Activated CD8-positive, alpha-beta memory T cell treated with anti-CD3 and anti-CD28 coated beads for 36 hours (primary cell): Measurements from ENCODE around the gene FANK1. TPM values are rescaled to one million over a fixed set of nuclear protein-coding genes. Genes with fewer than 3 reads are reported as not detected.
"Not testable (repeated sequence)": the region's sequence is repeated elsewhere in the genome, so short reads cannot be mapped to it uniquely, and the experiment has no call there.

Source experiments
- CTCF ChIA-PET: fragments of 350-600 bp; sonication (Branson Sonifier 250); formaldehyde crosslinking; loops from one replicate; lab custom pipeline; 2021; ENCODE audit warnings: antibody characterized with exemption; lab: Charles Lee
- POLR2A ChIA-PET: fragments of 350-600 bp; sonication (Branson Sonifier 250); formaldehyde crosslinking; loops from one replicate; lab custom pipeline; 2021; ENCODE audit warnings: antibody characterized with exemption; lab: Charles Lee
- total RNA-seq, 2 experiments: library from RNA; stranded (reverse); gene quantifications; one replicate each; pipeline ENCODE4 v1.2.3, GENCODE V29; 2021

The FANK1 gene, protein sequence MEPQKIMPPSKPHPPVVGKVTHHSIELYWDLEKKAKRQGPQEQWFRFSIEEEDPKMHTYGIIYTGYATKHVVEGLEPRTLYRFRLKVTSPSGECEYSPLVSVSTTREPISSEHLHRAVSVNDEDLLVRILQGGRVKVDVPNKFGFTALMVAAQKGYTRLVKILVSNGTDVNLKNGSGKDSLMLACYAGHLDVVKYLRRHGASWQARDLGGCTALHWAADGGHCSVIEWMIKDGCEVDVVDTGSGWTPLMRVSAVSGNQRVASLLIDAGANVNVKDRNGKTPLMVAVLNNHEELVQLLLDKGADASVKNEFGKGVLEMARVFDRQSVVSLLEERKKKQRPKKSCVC
- total RNA-seq = under 1 TPM; 0.25 to 0.63 TPM

DNA sequence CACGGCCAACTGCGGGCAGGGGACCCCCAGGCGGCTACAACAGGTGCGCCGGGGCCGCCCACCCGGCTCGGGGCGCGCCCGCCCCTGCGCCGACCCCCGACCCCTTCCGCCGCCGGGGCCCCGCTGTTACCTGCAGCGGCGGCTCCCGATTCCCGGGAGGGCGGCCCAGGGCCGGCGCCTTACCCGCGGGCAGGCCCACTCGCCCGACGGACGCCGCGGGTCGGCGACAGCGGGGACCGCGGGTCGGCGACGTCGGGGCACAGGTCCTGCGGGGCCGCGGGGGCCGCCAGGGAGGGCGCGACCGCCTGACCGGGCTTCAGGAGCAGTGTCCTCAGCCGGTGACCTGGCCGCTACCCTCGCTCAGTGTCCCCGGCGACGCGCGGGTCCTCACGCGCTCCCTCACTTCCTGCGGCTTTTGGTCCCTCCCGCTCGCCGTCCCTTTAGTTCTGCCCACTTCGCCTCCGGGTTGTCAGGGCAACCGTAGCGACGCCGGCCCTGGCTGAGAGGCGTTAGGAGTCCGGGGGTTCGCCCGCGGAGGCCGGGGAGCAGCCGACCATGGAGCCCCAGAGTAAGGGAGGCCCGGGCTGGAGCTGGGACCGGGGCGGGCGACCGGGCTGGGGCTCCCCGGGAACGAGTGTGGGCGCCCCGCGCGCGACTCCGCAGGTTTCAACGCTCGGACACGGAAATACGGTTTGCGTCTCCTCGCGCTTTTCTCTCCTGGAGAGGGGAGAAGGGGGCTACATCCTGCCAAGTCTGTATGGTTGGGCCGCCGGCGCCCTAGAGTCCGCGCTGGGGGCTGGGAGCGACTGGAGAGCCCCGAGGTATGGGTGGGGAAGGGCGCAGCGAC, at the start of gene FANK1:
TSS of gene FANK1 (plus strand) at position 477 of the 847 bp plus-strand sequence. CDS start at position 556, 79 bp downstream.
- POLR2A ChIA-PET, CTCF ChIA-PET: not testable (repeated sequence)

- POLR2A ChIA-PET = interaction anchor here (0.5 kb wide), 1 partner anchor 16 kb away, joined by 4 read pairs; no protein-coding TSS in a partner anchor
- CTCF ChIA-PET = no interaction called here
Observed at GRCh38 chr10:125846894-125847293, 49.5 kb upstream of the FANK1 start.

GRCh38 chr10:125848371-125848770, 48.0 kb upstream of the FANK1 start:
- ChIA-PET POLR2A (no interaction called here), CTCF (interaction anchor here (0.8 kb wide), 1 partner anchor 12 kb away, joined by 3 read pairs; no protein-coding TSS in a partner anchor)

DNA sequence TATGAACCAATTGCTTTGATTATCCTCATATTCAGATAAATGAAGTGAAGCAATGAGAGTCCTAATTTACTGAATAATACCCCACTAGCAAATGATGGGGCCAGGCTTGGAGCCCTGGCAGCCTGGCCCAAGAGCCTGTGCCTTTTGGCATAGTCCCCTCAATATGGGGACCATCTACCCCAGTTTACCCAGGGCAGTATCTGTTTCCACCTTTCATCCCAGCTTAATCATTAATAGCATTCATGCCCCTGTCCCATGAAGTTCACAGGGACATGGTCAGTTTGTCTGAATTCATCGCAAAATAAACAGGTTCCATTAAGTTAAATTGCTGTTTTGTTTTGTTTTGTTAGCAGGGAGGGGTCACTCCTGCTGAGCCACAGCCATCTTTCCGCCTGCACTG, 47.5 kb upstream of the FANK1 start:
- CTCF ChIA-PET = no interaction called here
- POLR2A ChIA-PET = no interaction called here

GRCh38 chr10:125849448-125849847, 46.9 kb upstream of the FANK1 start:
- ChIA-PET CTCF (no interaction called here), POLR2A (no interaction called here)

DNA sequence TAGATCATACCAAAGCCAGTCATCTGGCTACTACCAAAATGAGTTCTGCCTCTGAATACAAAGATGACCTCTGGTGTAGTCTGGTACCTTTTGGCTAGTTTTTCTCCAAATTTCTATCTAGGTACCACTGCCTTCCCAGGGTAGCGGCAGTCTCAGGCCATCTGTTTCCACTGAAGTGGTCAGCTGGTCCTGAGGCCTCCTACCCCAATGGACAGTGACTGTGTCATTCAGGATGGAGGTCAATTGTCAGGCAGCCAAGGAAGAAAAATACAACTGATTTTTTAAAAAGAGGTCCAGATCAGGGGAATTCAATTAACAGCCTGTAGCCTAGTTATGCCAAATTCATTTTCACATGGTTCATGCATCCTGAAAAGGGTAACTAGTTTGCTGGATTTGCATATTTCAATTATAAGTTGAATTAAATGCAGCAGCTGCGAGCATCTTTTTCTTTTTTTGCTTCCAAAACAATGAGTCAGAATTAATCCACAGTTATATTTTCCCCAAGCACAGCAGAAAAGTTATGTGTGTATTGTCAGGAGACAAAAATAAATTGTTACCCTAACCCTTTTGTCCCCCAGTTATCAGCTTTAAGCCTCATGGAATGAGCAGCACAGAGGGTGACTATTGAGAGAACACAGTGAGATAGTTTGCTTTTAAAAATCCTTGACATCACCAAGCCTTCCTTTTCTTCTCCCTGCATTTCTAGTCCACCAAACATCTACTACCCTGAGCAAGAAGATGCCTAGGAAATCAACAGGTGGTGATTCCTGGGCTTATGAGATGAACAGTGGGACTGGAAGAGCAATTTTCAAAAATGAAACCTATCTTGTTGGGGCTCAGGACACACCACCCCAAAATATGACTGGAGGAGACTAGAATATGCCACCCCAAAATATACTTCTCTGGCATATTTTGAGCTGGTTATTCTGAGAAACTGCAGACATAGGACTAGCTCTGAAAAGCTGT, 45.3 kb upstream of the FANK1 start:
- ChIA-PET POLR2A (no interaction called here), CTCF (interaction anchor here (0.6 kb wide), 1 partner anchor 12 kb away, joined by 3 read pairs; no protein-coding TSS in a partner anchor)

DNA sequence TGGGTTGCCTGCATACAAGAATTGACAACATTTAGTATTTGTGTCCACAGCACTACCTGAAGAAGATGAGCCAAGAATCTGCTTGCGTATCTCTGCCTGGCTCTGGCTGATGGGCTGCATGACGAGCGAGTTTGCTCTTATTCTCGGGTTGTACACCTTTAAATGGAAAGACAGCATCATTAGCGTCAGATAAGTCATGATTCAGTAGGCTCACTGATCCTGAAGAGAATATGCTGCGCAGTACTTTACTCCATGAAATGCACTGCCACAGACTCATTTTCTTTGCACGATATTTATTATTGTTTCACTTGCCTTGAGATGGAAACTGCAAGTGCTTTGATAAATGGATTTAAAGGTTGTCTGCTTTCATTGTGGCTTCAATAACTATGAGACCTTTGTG, 43.9 kb upstream of the FANK1 start:
- POLR2A ChIA-PET = no interaction called here
- CTCF ChIA-PET = no interaction called here

DNA sequence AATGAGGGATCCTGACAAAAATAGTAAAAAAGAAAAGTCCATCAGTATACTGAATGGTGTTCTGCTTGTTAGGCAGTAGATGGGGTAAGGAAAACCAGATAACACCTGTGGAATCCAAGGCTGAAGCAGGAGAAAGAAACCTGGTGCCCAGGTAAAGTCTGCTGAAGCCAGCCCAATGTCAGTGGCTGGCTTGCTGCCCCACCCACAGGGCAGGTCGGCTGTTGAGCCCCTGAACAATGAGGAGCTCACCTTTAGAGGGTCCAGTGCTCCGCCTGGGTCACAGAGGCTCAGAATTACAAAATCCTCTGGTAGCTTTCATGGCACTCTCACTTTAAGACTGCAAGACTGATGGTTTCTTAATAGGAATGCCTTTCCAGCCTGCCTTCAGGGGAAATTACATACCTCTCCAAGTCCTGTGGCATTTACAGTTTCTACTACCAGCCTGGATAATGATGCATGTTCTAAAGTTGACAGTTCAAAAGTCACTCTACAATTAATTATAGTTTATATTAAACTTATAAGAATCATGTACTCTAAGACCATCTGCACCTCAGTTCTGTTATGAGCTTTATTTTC, 39.1 kb upstream of the FANK1 start:
- CTCF ChIA-PET = no interaction called here
- POLR2A ChIA-PET = no interaction called here

- CTCF ChIA-PET = interaction anchor here (0.9 kb wide), 1 partner anchor 11 kb away, joined by 3 read pairs; no protein-coding TSS in a partner anchor
- POLR2A ChIA-PET = no interaction called here
Observed at GRCh38 chr10:125859128-125859817, 37.1 kb upstream of the FANK1 start.

DNA sequence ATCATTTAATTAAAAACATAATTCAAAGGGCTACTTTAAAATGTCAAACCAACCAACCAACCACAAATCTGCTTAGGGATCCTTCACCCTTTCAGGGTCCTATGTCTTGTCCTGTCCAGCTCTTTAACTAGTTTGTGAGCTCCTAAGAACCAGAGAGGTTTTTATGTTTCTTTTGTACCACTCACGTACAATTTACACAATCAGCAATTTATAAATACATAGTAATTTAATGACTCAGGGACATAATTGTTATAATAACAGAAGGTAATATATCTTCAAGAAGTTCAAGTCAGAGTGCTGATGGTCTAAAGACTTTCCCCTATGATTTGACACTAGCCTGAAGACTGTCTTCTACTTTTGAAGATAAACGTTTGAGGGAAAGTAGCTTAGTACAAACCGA, 31.2 kb upstream of the FANK1 start:
- CTCF ChIA-PET = no interaction called here
- POLR2A ChIA-PET = no interaction called here

DNA sequence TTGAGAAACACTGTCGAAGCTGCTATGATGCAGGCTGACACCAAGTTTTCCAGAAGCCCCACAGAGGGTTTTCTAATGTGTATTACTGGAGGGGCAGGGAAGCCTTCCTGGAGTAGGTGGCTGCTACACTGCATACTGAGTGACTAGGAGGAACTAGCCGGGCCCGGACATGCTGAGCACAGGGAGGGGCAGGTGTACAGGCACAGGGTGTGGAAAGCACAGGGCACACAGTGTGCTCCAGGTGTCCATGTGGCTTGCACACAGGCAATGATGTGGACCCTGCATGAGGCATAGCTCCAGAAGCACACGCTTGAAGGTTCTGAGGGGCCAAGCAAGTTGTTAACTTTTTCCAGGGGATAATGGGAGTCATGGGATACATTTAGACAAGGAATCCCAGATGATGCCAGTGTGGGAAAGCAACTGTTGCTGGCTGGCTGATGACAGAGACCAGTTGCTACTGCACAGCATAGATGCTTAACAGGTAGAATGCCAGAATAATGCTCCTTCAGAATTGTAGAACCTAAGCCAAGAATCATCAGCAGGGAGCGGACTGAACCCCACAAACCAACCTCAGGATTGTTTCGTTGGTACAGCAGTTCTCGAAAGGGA, 29.8 kb upstream of the FANK1 start:
- POLR2A ChIA-PET = no interaction called here
- CTCF ChIA-PET = no interaction called here

DNA sequence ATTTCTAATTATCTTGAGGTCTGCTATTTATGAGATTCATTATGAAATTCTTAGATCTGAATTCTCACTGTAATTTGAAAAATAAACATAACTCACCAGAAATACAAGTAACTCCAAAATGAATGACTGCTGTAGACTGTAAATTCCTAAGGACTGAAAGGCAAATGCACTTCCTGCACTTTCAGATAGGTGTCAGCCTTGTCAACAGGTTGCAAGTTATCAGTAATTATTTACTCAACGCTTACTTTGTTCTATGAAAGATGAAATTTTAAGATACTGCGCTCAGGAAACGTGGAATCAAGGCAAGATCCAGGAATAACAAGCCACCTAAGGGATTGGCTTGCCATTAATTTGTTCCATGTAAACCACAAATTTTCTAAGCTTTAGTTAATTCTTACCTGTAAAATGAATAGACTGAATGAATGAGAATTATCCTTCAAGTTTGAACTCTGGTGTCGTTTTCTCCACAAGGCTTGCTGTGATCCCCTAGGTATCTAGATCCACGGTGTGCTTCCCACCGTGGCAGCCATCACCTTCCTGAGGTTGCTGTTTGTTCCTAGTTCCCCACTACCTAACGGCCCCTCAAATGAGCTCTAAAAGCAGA, 27.9 kb upstream of the FANK1 start:
- POLR2A ChIA-PET = no interaction called here

GRCh38 chr10:125871338-125871737, 25.0 kb upstream of the FANK1 start:
- ChIA-PET CTCF (no interaction called here), POLR2A (no interaction called here)

More for the DNA sequence above, 27.9 kb upstream of the FANK1 start:
- CTCF ChIA-PET = interaction anchor here (1.3 kb wide), 1 partner anchor 9 kb away, joined by 3 read pairs; no protein-coding TSS in a partner anchor

DNA sequence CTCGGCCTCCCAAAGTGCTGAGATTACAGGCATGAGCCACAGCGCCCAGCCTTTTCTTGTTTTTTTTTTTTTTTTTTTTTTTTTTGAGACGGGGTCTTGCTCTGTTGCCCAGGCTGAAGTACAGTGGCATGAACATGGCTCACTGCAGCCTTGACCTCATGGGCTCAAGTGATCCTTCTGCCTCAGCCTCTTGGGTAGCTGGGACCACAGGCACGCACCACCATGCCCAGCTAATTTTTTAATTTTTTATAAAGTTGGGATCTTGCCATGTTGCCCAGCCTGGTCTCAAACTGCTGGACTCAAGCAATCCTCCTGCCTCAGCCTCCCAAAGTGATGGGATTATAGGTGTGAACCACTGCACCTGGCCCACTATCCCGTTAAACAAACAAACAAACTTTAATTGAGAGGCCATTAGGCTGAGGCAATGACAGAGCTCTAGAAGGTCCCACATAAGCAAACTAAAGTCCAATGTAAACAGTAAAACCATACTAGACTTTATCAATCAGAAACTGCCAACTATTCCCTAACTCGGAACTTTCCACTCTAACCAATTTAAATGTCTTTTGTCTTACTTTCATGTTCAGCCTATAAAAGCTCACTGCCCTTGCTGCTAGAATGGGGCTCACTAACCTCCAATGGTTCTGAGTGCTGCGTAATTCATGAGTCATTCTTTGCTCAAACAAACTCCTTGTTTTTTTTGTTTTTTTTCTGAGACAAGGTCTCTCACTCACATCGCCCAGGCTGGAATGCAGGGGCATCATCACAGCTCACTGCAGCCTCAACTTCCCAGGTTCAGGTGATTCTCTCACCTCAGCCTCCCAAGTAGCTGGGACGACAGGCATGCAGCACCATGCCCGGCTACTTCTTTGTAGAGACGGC, 17.2 kb upstream of the FANK1 start:
- ChIA-PET CTCF (interaction anchor here (0.7 kb wide), 1 partner anchor 1802 kb away, joined by 3 read pairs; no protein-coding TSS in a partner anchor), POLR2A (no interaction called here)

DNA sequence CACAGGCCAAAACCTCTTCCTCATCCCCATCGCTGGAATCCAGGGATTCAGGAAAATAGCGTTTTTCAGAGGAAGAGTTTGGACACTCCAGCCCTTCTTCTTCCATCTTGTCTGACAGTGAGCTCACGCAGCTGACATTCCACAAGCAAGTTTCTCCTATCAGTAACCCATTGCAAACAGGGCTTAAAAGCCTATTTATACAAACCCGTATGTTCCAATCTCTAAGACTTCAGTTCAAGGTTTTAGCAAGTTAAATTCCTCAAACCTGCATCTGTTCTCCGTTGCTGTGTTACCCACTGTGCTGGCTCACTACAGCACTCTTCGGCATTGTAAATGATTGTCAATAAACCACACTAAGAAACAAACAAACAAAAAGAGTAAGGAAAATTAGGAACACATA, 15.6 kb upstream of the FANK1 start:
- ChIA-PET POLR2A (no interaction called here), CTCF (no interaction called here)

DNA sequence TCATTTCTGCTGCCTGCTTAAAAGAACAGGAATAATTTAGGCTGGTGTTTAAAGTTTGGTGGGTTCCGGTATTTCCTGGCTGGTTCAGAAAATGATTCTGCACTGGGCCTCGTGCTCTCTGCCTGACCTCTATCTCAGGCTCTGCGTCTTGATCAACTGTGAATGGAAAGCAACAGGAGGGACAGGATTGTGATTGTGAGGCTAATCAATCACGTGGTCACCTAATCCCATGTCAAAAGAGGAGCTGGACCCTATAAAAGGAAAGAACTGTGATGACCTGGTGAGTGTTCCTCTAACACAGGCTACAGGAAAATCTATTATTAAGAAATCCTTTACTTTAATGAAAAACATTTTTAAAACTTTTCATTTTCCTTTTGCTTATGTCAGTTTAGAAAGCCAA, 15.2 kb upstream of the FANK1 start, which contains the start of gene DHX32:
TSS of gene DHX32 (minus strand) at position 101 of the 400 bp plus-strand sequence. CDS start 468 bp downstream, outside the sequence.
- ChIA-PET POLR2A (no interaction called here), CTCF (no interaction called here)
